GM18508 (cell line): ENCODE measurements around the gene CFI.

Experiments used
- ATAC-seq: cut with Tn5 transposase; IDR thresholded peaks from one replicate; pipeline ENCODE4 v1.9.1; 2021; ENCODE audit warnings: moderate number of reproducible peaks; ENCODE audit not compliant: insufficient read depth, unreplicated experiment

CFI gene

GRCh38 chr4:109699553-109700225 is 102.1 kb downstream of the CFI start:
- ATAC-seq = no peak

GRCh38 chr4:109698656-109699055 is 103.1 kb downstream of the CFI start:
- no peak for ATAC-seq

DNA sequence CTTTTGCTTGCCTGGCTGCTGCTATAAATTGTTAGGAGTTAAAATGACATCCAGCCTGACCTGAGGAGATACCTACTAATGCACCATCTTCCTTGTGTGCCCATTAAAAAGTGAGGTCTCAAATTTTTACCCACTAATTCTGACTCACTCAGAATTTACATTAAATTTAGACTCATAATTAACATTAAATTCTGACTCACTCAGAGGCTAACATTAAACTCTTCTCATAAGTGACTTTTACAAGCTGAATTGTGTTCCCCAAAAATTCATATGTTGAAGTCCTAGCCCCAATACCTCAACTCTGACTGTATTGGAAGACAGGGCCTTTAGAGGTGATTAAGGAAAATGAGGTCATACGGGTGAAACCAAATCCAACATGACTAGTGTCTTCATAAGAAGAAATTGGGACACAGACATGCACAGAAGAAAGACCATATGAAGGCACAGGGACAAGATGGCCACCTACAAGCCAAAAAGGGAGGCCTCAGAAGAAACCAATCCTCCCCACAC is 110.3 kb downstream of the CFI start:
- ATAC-seq = no peak
